GM19023 (cell line): Measurements from ENCODE around the gene SLC37A1.

Source experiments
- ATAC-seq: cut with Tn5 transposase; IDR thresholded peaks from one replicate; pipeline ENCODE4 v1.9.1; 2021; ENCODE audit warnings: mild to moderate bottlenecking, moderate library complexity; ENCODE audit not compliant: unreplicated experiment

The SLC37A1 gene

DNA sequence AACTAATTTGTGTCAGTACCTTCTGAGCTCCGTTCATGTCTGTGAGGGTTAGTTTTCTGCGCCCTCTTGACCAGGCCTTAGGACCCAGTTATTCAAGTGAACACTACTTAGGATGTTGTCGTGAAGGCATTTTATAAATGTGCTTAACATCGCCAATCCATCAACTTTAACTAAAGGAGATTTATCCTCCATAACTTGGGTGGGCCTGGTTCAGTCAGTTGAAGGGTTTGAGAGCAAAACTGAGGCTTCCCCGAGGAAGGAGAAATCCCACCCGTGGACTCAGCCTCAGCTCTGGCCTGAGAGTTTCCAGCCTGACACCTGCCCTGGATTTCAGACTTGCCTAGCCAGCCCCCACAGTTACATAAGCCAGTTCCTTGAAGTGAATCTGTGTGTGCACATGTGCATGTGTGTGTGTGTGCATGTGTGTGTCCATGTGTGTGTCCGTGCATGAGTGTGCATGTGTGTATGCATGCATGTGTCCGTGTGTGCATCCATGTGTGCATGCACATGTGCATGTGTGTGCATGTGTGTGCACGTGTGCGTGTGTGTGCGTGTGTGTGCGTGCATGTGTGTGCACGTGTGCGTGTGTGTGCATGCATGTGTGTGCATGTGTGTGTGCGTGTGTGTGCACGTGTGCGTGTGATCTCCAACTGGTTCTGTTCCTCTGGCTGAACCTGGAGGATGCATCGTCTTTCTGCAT is 77.7 kb downstream of the SLC37A1 start:
- ATAC-seq: no peak

DNA sequence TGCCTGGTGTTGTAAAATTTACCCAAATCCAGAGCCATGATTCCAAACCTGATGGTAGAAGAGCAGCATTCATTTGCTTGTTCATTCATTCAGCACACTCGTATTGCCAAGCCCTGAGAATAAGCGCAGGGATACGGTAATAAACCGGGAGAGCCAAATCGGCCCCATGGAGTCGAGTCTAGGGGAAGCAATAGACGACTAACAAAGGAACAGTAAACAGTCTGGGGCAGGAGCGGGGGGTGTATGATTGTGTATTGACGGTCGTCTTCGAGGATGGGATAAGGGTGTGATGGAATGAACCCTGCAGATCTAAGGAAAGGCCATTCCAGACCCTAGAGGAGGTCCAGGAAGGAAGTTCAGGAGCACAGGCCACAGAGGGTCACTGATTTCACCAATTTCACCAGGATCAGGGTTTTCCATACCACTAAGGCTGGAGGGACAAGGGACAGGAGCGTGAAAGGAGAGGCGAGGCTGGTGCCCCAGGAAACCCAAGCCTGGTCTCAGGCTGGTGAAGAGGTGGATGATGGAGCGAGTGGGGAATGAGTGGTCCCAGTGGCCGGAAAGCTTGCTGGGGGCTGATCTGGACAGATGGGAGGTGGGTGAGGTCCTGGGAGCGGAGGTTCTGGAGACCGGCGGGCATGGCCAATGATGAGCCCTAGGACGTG is 78.6 kb downstream of the SLC37A1 start:
- no peak for ATAC-seq

DNA sequence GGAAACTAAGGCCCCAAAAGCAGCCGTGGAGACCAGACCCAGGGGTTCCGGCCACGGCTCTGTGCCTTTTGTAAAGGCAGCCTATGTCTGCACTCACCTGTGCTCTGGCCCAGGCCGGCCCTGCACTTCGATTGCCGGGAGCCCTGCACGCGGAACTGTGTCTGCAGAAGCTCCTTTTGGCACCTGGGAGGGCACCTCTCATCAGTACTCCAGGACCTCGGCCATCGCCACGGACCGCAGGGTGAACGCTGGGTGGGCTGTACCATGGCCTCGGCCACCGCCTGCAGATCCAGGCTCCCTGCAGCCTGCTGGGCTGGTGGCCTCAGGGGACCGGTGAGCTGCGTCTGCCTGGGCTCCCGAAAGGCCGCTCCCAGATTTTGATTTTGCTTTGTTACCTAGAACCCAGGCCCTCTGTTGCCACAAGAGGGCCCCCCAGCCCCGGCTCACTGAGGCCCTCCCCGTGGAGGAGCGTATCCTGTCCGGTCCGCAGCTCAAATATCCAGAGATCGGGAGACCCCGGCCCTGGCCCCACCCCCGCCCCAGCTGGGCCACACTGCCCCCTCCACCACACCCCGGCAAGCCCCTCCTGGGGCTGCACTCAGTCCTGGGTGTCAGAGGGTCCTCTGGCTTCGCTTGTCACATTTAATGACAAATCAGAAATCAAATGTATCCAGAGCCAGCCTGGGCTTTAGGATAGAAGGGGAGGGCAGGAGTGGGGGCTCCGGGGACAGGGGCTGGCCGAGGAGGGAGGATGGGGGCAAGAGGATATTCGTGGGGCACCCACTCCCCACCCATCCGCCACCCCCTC is 79.6 kb downstream of the SLC37A1 start:
- ATAC-seq: no peak

DNA sequence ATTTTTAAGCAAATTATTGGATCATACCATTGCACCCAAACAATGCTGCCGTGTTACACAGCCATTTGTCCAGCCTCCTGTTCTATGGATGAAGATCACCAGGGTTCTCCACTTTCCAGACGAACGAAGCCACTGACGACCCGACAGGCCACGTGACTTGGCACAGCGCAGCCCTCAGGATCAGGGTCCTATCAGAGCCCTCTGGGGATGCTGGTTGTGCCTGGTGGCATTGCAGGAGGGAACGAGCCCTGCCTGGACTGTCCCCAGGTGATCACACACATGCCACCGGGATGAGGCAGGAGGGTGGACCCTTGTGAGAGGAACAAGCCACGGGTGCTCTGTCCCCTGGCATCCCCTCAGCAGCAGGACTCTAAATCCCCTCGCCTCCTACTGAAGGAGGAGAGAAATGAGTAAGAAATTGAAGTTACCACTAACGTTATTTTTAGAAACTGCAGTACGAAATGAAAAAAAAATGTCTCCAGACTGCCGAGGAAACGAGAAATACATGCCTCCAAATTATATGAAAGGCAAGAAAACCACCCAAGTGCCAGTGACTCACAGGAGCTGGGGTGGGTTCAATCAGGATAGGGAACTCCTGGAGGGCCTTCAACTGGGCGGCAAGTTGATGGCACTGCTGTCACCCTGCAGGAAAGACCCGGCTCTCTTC is 81.1 kb downstream of the SLC37A1 start:
- ATAC-seq: no peak

DNA sequence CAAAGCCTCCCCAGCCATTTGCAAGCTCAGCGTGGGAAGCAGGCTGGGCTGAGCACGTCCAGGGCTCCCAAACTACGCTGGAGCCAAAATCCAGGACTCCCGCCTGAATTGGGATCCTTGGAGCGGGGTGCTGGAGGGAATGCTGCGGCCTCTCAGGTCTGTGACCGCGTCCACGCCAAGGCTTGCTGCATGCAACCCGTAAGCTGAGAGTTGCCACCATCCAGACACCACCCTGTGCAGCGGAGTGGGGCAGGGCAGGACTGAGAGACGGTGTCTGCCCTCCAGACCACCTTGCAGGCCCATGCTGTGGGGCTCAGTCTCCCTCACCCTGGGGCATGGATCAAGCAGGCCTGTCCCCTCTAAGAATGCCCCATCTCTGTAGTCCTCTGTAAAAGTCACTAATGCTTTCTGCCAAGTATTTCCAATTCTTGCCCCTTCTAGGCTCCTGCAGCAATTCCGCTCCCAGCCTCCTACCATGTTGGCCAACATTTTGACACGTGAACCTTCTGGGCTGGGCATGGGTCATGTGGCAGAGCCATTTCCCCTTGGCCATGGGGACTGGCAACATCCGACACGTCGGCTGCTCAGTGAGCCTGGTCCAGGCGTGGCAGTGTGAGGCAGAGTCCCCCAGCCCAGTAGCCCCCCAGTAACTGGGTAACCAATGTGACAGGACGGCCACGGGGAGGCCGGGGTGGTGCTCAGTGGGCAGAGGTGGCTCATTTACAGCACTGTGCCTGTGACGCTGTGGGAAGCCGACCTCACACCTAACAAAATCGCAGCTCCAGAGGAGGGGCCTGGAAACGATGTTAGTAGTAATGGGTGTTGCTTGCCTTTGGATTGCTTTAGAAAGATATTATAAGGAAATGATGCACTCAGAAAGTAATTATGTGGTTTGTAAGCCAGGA is 81.9 kb downstream of the SLC37A1 start:
- no peak for ATAC-seq

DNA sequence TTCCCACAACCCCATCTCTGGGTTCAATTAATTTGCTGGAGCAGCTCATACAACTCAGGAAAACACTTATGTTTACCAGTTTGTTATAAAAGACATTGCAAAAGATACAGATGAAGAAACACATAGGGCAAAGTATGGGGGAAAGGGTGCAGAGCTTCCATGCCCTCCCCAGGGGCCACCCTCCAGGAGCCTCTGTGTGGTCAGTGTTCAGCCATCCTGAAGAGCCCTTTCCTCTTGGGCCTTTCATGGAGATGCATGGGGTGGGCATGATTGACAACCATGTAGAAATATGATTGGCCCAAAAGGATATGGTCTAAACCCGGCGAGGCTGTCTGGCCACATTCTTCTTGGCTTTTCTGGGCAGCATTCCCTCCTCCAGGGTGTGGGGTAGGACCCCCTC is 83.0 kb downstream of the SLC37A1 start:
- no peak for ATAC-seq

DNA sequence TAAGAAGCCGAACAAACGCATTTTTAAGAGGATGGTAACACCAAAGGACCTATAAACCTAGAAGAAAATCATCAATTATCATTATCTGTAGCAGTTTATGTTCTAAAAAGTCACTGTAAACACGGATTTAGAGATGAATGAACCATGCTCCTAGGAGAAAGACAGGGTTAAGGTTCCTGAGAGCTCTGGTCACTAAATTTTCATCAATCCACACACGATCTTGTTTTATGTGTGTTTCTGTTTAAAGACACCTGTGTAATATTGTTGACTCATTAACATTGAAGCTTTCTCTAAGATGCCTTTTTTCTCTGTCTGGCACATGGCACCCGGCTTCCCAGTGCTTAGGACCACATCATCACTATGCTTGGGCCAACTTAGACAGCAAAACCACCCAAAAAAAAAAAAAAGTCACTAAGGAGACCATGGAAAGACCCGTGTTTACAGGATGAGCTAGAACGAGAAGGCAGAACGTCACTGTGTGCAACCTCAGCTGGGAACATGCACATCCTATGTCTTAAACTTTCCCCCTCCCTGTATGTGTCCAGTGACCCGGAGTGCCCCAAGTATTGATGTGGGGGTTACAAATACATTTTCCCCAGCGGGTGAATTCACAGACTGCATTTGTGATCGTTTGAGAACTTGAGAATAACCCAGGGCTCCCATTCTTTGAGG is 84.0 kb downstream of the SLC37A1 start:
- no peak for ATAC-seq

DNA sequence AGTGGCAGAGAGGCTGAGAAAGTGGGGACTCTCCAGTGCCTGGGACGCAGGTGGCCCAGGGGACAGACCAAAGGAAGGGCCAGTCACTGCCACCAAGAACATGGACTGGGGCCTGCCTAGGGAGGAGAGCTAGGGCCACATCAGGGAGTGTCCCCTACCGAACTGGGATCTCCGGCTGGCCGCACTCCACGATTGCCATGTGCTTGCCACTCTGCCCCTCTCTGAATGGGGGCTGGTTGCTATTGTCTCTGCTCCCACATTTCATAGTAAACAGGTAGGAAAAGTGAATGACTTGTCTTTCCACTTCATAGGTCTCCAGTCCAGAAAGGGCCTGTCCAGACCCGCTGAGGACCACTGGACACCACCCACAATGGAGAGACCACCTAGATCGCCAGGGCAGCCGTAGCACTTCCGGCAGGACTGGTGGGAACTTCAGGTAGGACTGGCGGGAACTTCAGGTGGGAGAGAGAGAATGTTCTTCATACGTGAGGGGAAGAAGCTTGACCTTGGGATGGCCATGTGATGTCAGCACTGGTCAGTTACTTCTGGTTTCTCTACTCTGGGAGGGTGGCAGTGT is 84.6 kb downstream of the SLC37A1 start:
- ATAC-seq: no peak

DNA sequence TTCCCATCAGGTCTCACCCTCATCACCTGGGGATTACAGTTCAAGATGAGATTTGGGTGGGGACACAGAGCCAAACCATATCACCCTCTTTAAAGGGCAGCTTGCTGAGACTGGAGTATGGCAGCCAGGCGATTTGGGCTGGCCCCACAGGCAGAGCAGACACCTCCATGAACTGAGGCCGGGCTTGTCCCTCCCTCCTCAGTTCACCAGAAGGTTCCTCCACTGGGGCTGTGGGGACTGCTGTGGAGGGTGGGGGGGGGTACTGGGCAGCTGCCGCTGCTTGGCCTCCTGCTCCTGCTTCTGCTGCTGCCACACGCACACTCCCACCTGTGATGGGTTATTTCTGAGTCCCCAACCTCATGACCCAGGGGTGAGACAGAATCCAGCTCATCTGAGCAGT is 85.8 kb downstream of the SLC37A1 start:
- ATAC-seq: no peak

DNA sequence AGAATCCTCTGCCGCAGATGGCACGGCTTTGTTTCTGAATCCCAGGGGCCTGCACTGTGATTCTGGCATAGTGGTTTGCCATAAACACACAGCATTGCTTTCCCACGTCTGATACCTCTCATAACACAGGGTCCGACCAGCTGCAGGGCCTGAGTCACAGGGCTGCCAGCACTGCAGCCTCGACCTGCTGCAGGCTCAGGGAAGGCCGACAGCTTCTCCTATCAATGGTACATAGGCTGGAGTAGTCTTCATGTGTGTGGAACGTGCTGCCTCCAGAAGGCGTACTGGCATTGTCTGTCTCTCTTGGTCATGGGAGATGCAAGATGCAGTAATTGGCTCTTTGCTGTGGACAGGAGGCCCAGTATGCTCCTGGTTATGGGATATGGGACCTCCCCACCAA is 86.3 kb downstream of the SLC37A1 start:
- no peak for ATAC-seq

DNA sequence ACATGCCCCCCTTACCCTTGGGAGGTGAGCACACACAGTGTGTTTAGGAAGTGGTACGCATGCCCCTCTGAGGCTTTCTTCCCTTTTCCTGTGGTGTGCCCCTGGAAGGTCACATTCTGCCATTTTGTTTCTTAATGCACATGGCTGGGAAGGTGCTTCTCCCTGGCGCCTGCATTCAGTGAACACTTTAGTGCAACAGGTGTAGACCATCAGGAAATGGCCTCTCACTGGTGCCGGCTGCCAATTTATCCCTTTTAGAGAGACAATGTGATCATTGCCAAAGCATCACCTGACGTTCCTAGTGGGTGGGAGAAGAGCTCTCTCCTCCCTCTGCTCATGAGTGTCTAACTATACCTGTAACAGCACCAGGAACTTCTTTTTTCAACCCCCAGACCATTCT is 88.0 kb downstream of the SLC37A1 start:
- no peak for ATAC-seq

DNA sequence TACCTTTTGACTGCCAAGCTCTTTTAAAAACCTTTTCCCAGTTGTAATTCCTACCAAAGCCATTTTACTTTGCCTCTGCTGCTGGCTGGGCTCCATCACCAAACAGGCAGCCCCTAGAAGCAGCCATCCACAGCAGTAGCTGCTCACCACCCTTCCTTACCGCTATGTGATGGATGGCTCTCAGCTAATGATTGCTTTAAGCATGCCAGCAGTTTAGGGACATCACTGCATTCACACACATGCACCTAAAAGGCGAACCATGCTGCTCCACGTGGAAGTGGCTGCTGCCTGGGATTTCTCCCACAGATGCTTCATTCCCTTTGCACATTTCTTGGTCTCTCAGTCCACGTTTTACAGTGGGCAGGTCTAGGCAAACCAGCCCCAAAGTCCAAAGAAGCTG is 93.5 kb downstream of the SLC37A1 start:
- ATAC-seq: no peak

DNA sequence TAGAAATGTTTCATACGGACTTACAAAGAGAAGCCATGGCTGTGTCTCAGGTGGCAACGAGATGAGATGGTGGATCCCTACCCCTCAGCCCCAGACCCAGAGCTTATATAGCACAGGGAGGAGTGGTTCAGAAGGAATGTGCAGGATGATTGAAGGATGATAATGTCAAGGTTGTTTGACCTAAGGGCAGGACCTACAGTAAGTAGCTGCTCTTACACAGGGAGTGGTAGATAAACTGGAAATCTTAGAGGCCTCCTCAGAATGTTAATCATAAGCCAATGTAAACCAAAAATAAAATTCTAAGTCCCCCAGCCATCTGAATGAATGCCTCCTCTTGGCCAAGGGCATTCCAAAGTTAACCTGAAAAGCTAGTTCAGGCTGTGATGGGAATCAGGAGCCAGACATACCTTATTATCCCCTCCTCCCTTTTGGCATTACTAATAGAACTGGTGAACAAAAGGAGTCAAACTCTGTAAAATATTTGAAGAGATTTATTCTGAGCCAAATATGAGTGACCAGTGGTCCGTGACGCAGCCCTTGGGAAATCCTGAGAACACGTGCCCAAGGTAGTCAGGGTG is 94.0 kb downstream of the SLC37A1 start:
- ATAC-seq: no peak

DNA sequence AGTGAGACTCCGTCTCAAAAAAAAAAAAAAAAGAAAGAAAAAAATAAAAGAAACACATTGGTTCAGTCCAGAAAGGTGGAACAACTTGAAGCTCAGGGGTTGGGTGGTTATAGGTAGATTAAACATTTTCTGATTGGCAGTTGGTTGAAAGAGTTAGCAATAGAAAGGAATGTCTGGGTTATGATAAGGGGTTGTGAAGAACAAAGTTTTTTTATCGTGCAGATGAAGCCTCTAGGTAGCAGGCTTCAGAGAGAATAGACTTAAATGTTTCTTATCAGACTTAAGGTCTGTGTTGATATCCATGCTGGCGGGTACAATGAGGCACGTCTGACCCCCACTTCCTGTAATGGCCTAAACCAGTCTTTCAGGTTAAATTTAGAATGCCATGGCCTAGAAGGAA is 94.8 kb downstream of the SLC37A1 start:
- no peak for ATAC-seq

DNA sequence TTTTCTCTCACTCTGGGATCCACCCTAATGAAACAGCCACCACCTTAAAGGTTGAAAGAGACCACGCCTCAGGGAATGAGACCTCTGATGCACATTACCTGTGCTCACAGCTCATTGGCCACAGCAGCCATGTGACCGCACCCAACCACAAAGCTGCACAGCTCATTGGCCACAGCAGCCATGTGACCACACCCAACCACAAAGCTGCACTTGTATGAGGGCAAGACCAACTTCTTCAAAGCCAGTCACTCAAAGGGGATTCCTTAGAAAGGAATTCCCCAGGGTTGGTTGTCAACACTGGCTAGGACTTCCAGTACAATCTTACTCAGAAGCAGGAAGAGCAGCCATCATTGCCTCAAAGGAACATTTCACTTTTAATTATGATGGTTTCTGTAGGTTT is 96.2 kb downstream of the SLC37A1 start:
- ATAC-seq: peak; percentile 66

DNA sequence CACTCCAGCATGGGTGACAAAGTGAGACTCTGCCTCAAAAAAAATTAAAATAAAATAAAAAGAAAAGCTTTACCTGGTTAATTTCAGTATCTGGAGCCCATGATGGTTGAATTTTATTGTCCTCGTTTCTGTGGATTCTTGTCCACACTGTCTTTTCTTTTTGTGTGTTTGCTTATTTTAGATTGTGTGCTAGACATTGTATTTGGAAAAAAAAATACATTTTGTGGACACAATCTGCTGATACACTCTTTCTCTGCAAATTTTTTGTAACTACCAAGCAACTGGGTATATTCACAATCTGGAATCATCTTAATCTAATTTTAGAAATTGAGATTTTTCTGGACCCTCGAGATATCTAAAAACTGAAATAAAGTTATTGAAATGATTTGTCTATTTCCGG is 98.2 kb downstream of the SLC37A1 start:
- no peak for ATAC-seq

DNA sequence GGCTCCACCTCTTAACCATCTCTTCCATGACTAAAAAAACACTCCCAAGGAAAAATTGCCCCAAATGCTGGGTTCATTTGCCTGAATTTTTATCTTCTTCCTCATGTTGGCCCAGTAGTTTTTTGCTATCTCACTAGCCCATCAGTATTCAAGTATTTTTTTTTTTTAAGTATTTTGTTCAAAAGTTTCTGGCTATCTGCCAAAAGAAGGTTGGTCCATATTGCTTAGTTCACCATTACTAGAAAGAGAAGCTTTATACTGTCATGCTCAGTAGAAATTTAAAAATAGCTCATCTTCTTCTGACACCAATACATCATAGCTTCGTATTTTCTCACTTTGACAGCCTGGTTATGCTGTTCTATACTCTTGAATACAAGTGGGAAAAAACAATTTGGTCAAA is 98.7 kb downstream of the SLC37A1 start:
- no peak for ATAC-seq

DNA sequence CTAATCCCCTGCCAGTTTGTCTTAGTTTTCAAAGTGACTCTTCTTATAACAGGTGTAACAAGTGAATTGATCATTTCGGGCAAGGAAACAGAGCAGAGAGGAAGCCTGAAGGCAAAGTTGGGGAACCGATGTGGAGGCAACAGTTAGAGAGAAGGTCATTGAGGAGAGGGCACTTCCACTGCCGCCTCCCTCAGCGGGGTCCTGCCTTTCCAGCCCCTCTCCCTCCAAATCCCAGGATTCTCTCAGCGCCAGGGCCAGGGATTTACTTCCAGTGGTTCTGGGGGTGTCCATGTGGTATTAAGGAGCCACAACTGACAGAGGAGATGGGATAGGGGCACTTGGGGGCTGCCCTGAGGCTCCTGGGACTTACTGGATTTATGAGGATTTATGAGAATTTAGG is 100.1 kb downstream of the SLC37A1 start:
- ATAC-seq: no peak

DNA sequence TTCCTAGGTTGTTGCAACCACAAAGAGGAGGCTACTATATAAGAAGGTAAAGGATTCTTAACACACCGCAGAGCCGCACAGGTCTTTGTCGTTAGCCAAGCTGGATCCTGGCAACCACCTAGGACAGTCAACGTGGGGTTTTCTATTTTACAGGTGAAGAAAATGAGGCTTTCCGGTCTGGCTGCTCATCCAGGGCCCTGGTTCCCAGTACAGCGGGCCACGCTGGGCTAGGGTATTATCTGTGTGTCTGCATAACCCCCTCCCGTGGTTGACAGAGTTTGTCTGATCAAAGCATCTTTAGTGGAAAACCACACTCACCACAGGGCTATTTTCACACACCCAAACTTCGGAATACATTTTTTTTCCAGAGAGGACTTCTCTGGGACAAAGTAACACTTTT is 100.7 kb downstream of the SLC37A1 start:
- ATAC-seq: no peak
